ENCODE measurements around the gene PSMD1. TPM values are rescaled to one million over a fixed set of nuclear protein-coding genes. Genes with fewer than 3 reads are reported as not detected.
A peak's percentile ranks its signal among the peaks of the same experiment; 100 is the strongest.

PSMD1 gene
- total RNA-seq, 2 donors from 2014 or later = 99.7 to 105 TPM

- Mint-ChIP-seq H3K9me3 (no peaks in the 10 kb centered on the region), H3K27ac (no peak overlapping the region), H3K36me3 (no peaks in the 10 kb centered on the region)
- ATAC-seq (no peak), DNase-seq (ENCODE audit: low spot score in 2 of 2) (no peak)
Measured at GRCh38 chr2:231030725-231031124, 25.9 kb upstream of the PSMD1 start.

- Mint-ChIP-seq H3K9me3 (no peaks in the 10 kb centered on the region), H3K27ac (no peak overlapping the region), H3K36me3 (no peaks in the 10 kb centered on the region)
- ATAC-seq = no peak
- DNase-seq (ENCODE audit: low spot score in 2 of 2) = no peak
Measured at GRCh38 chr2:231032575-231033140, 24.0 kb upstream of the PSMD1 start.

GRCh38 chr2:231033147-231034132 is 23.2 kb upstream of the PSMD1 start:
- no peak for DNase-seq (ENCODE audit: low spot score in 2 of 2)
- H3K27ac Mint-ChIP-seq = no peak overlapping the region
- H3K36me3 Mint-ChIP-seq = no peaks in the 10 kb centered on the region
- no peaks in the 10 kb centered on the region for H3K9me3 Mint-ChIP-seq
- no peak for ATAC-seq

- DNase-seq (ENCODE audit: low spot score in 2 of 2) = no peak
- ATAC-seq = no peak
- Mint-ChIP-seq H3K27ac (no peak overlapping the region), H3K36me3 (no peaks in the 10 kb centered on the region), H3K9me3 (no peaks in the 10 kb centered on the region)
Measured at GRCh38 chr2:231034291-231034882, 22.3 kb upstream of the PSMD1 start.

- no peaks in the 10 kb centered on the region for H3K36me3 Mint-ChIP-seq
- H3K9me3 Mint-ChIP-seq = no peaks in the 10 kb centered on the region
- no peak overlapping the region for H3K27ac Mint-ChIP-seq
- ATAC-seq = no peak
- no peak for DNase-seq (ENCODE audit: low spot score in 2 of 2)
Measured at GRCh38 chr2:231036131-231036530, 20.5 kb upstream of the PSMD1 start.

- DNase-seq (ENCODE audit: low spot score in 2 of 2) = no peak
- ATAC-seq = no peak
- Mint-ChIP-seq H3K9me3 (no peaks in the 10 kb centered on the region), H3K36me3 (no peaks in the 10 kb centered on the region), H3K27ac (no peak overlapping the region)
Measured at GRCh38 chr2:231036578-231037106, 20.0 kb upstream of the PSMD1 start.

- Mint-ChIP-seq H3K36me3 (no peaks in the 10 kb centered on the region), H3K27ac (no peak within 1 kb of the TSS)
Measured at GRCh38 chr2:231037202-231037730, 19.4 kb upstream of the PSMD1 start, which contains the start of gene C2orf72. TSS of gene C2orf72 (plus strand) at chr2:231037523. CDS start at chr2:231037566, 43 bp downstream.

GRCh38 chr2:231037731-231038482 is 18.8 kb upstream of the PSMD1 start:
- Mint-ChIP-seq H3K36me3 (no peaks in the 10 kb centered on the region), H3K9me3 (no peaks in the 10 kb centered on the region), H3K27ac (no peak overlapping the region)
- DNase-seq (ENCODE audit: low spot score in 2 of 2) (no peak), ATAC-seq (peak; percentile 36 to 69)

More at GRCh38 chr2:231037202-231037730, 19.4 kb upstream of the PSMD1 start, which contains the start of gene C2orf72:
- DNase-seq (ENCODE audit: low spot score in 2 of 2) = no peak
- H3K9me3 Mint-ChIP-seq = no peaks in the 10 kb centered on the region
- ATAC-seq = peak in 1 of 2 donors; percentile 53

GRCh38 chr2:231038483-231039293 is 18.0 kb upstream of the PSMD1 start:
- Mint-ChIP-seq H3K36me3 (no peaks in the 10 kb centered on the region), H3K27ac (no peak overlapping the region), H3K9me3 (no peaks in the 10 kb centered on the region)
- DNase-seq (ENCODE audit: low spot score in 2 of 2) (no peak), ATAC-seq (peak in 1 of 2 donors; percentile 6)

- H3K27ac Mint-ChIP-seq = no peak overlapping the region
- H3K9me3 Mint-ChIP-seq = no peaks in the 10 kb centered on the region
- ATAC-seq = no peak
- no peak for DNase-seq (ENCODE audit: low spot score in 2 of 2)
- no peaks in the 10 kb centered on the region for H3K36me3 Mint-ChIP-seq
Measured at GRCh38 chr2:231039294-231039664, 17.4 kb upstream of the PSMD1 start.

- no peaks in the 10 kb centered on the region for H3K9me3 Mint-ChIP-seq
- DNase-seq (ENCODE audit: low spot score in 2 of 2) = no peak
- no peaks in the 10 kb centered on the region for H3K36me3 Mint-ChIP-seq
- no peak overlapping the region for H3K27ac Mint-ChIP-seq
- ATAC-seq = no peak
Measured at GRCh38 chr2:231039821-231040364, 16.8 kb upstream of the PSMD1 start.

GRCh38 chr2:231041061-231041689 is 15.5 kb upstream of the PSMD1 start:
- DNase-seq (ENCODE audit: low spot score in 2 of 2) (no peak), ATAC-seq (no peak)
- H3K9me3 Mint-ChIP-seq = no peaks in the 10 kb centered on the region
- H3K36me3 Mint-ChIP-seq = no peaks in the 10 kb centered on the region
- H3K27ac Mint-ChIP-seq = no peak overlapping the region

- ATAC-seq (no peak), DNase-seq (ENCODE audit: low spot score in 2 of 2) (no peak)
- Mint-ChIP-seq H3K9me3 (no peaks in the 10 kb centered on the region), H3K27ac (no peak overlapping the region), H3K36me3 (no peaks in the 10 kb centered on the region)
Measured at GRCh38 chr2:231043796-231044195, 12.9 kb upstream of the PSMD1 start.

- H3K27ac Mint-ChIP-seq = no peak overlapping the region
- no peaks in the 10 kb centered on the region for H3K9me3 Mint-ChIP-seq
- DNase-seq (ENCODE audit: low spot score in 2 of 2) (no peak), ATAC-seq (no peak)
- H3K36me3 Mint-ChIP-seq = no peaks in the 10 kb centered on the region
Measured at GRCh38 chr2:231046916-231047273, 9.8 kb upstream of the PSMD1 start.
